Parathyroid adenoma (tissue), 2 donors: ENCODE results near the gene PTGER2.

Source experiments
- H2AFZ ChIP-seq: fragments of 300-600 bp; sonication (generic); one replicate; pipeline ENCODE4 v1.7.0; 2017; ENCODE audit warnings: antibody characterized with exemption, mild to moderate bottlenecking
- H3K27ac ChIP-seq: fragments of 300-600 bp; sonication (generic); one replicate; pipeline ENCODE4 v1.7.0; 2017
- H3K27me3 ChIP-seq: fragments of 300-600 bp; sonication (generic); one replicate; pipeline ENCODE4 v1.7.0; 2017; ENCODE audit warnings: low read length; ENCODE audit not compliant: control insufficient read depth, insufficient read depth
- H3K36me3 ChIP-seq: fragments of 300-600 bp; sonication (generic); one replicate; pipeline ENCODE4 v1.7.0; 2017; ENCODE audit warnings: low read length; ENCODE audit not compliant: control insufficient read depth, insufficient read depth
- H3K4me1 ChIP-seq: fragments of 300-600 bp; sonication (generic); one replicate; pipeline ENCODE4 v1.7.0; 2017; ENCODE audit warnings: control low read depth
- H3K4me2 ChIP-seq: fragments of 300-600 bp; sonication (generic); one replicate; pipeline ENCODE4 v1.7.0; 2017; ENCODE audit warnings: low read length
- H3K4me3 ChIP-seq: fragments of 300-600 bp; sonication (generic); one replicate; pipeline ENCODE4 v1.7.0; 2017; ENCODE audit warnings: low read depth, low read length
- H3K79me2 ChIP-seq: fragments of 300-600 bp; sonication (generic); one replicate; pipeline ENCODE4 v1.7.0; 2017; ENCODE audit warnings: control low read depth
- H3K9ac ChIP-seq: fragments of 300-600 bp; sonication (generic); one replicate; pipeline ENCODE4 v1.7.0; 2017; ENCODE audit warnings: mild to moderate bottlenecking
- H3K9me3 ChIP-seq: fragments of 300-600 bp; sonication (generic); one replicate; pipeline ENCODE4 v1.7.0; 2017; ENCODE audit warnings: low read length; ENCODE audit not compliant: control insufficient read depth
- TF ChIP-seq, protein P1 (sequence below): fragments of 300-600 bp; sonication (generic); IDR thresholded peaks from one replicate; pipeline ENCODE4 v1.7.0; 2017; ENCODE audit warnings: antibody characterized with exemption, mild to moderate bottlenecking
- donor health status: primary hyperparathyroidism.

Gene PTGER2, protein sequence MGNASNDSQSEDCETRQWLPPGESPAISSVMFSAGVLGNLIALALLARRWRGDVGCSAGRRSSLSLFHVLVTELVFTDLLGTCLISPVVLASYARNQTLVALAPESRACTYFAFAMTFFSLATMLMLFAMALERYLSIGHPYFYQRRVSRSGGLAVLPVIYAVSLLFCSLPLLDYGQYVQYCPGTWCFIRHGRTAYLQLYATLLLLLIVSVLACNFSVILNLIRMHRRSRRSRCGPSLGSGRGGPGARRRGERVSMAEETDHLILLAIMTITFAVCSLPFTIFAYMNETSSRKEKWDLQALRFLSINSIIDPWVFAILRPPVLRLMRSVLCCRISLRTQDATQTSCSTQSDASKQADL

DNA sequence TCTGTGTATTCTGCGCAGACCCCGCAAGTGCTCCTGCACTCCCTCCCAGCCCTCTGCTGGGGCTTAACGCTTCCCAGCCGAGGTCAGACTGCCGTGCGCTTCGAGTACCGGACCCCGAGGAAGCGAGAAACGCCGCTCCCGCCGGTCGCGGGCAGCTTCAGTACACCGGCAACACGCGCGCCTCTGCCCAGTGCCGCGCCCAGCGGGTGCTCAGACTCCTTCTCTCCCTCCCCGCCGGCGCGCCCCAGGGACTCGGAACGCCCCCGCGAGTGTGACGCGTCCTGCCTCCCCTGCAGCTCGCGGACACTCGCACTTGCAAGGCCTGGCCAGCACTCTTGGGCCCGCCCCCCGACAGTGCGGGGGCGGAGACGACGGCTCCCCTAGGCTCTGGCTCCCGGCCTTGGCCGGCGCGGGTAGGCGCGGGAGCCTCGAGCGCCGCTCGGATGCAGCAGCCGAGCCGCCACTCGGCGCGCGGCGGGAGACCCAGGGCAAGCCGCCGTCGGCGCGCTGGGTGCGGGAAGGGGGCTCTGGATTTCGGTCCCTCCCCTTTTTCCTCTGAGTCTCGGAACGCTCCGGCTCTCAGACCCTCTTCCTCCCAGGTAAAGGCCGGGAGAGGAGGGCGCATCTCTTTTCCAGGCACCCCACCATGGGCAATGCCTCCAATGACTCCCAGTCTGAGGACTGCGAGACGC lies at the start of gene PTGER2:
Gene PTGER2, plus strand, starts transcription at position 410 of the 692 bp plus-strand sequence. Its CDS starts 237 bp downstream, at position 647.
- no peak within 1 kb of the TSS for H3K9ac ChIP-seq
- H3K4me2 ChIP-seq, result peak within 1 kb of the TSS; percentile 64
- TF ChIP-seq, protein P1, sequence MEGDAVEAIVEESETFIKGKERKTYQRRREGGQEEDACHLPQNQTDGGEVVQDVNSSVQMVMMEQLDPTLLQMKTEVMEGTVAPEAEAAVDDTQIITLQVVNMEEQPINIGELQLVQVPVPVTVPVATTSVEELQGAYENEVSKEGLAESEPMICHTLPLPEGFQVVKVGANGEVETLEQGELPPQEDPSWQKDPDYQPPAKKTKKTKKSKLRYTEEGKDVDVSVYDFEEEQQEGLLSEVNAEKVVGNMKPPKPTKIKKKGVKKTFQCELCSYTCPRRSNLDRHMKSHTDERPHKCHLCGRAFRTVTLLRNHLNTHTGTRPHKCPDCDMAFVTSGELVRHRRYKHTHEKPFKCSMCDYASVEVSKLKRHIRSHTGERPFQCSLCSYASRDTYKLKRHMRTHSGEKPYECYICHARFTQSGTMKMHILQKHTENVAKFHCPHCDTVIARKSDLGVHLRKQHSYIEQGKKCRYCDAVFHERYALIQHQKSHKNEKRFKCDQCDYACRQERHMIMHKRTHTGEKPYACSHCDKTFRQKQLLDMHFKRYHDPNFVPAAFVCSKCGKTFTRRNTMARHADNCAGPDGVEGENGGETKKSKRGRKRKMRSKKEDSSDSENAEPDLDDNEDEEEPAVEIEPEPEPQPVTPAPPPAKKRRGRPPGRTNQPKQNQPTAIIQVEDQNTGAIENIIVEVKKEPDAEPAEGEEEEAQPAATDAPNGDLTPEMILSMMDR, result no peak
- no peaks in the 10 kb centered on the region for H3K79me2 ChIP-seq
- no peaks in the 10 kb centered on the region for H3K27me3 ChIP-seq
- no peaks in the 10 kb centered on the region for H3K4me1 ChIP-seq
- H3K27ac ChIP-seq, result no peak within 1 kb of the TSS
- H3K9me3 ChIP-seq, result no peaks in the 10 kb centered on the region
- peak within 1 kb of the TSS; percentile 72 for H2AFZ ChIP-seq
- H3K36me3 ChIP-seq, result no peaks in the 10 kb centered on the region
- peak within 1 kb of the TSS; percentile 45 for H3K4me3 ChIP-seq

DNA sequence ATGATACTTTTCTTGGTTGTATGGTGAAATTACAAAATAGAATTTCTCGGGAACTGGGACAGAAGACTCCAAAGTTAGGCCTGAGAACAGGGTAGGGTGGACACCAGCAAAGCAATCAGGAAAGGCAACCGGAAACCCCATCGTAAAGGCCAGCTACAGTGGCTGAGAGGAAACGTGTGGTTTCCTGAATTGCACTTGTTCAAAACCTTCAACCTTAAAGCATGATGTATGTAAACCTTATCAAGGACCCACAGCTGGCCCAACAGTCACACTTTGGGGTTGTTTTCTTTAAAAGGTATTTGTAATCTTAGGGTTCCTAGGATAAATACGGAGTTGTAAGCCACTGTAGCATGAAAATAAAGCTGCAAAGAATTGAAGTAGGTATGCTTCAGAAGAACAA lies 48.9 kb upstream of the PTGER2 start:
- TF ChIP-seq, protein P1, result no peak
- Histone ChIP-seq H3K4me1 (peaks cover 5% of the 10 kb centered on the region), H3K4me3 (no peak overlapping the region), H3K36me3 (no peaks in the 10 kb centered on the region), H3K9ac (no peak overlapping the region), H2AFZ (no peak overlapping the region), H3K79me2 (no peaks in the 10 kb centered on the region), H3K27ac (no peak overlapping the region), H3K4me2 (no peak overlapping the region), H3K9me3 (no peaks in the 10 kb centered on the region), H3K27me3 (no peaks in the 10 kb centered on the region)

DNA sequence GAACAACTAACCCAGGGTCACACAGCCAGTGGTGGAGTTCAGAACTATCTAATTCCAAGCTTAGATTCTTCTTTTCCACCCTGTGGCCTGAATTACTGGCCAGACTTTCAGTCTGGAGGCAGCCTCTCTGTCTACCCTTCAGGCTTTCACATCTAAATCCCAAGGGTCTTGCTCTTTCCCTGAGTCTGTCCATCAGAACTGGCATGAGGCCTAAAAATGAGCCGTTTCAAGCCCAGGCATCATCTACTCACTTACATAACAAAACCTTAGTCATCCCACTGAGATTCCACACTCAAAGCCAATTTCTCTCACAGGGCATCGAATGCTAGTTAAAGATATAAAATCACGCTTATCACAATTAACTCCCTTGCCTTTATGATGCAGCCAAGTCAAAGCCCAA lies 47.9 kb upstream of the PTGER2 start:
- H3K79me2 ChIP-seq, result no peaks in the 10 kb centered on the region
- no peak overlapping the region for H3K4me2 ChIP-seq
- H3K9ac ChIP-seq, result no peak overlapping the region
- H3K27ac ChIP-seq, result no peak overlapping the region
- TF ChIP-seq, protein P1, result no peak
- H3K27me3 ChIP-seq, result no peaks in the 10 kb centered on the region
- no peak overlapping the region for H2AFZ ChIP-seq
- peaks cover 5% of the 10 kb centered on the region for H3K4me1 ChIP-seq
- H3K9me3 ChIP-seq, result no peaks in the 10 kb centered on the region
- no peaks in the 10 kb centered on the region for H3K36me3 ChIP-seq
- H3K4me3 ChIP-seq, result no peak overlapping the region

DNA sequence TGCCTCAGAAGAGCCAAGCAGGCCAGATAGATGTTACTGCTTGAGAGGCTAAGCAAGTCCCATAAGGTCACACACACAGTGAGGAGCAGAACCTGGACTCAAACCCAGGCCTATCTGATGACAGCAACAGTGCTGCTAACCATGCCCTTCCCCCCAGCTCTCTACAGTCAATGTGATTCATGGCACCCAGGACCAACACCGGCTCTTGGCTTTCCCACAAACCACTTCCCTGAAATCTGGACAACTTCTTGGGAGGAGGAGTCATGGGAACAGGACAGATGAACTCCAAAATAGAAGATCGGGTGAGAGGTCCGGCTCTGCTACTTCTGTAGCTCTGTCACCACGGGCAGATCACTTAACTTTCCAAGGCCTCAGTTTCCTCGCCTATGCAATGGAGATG lies 47.3 kb upstream of the PTGER2 start:
- H2AFZ ChIP-seq, result peak overlapping the region; percentile 69
- no peaks in the 10 kb centered on the region for H3K36me3 ChIP-seq
- no peak overlapping the region for H3K9ac ChIP-seq
- no peak overlapping the region for H3K4me2 ChIP-seq
- no peak overlapping the region for H3K27ac ChIP-seq
- no peaks in the 10 kb centered on the region for H3K27me3 ChIP-seq
- peaks cover 5% of the 10 kb centered on the region for H3K4me1 ChIP-seq
- H3K79me2 ChIP-seq, result no peaks in the 10 kb centered on the region
- no peaks in the 10 kb centered on the region for H3K9me3 ChIP-seq
- TF ChIP-seq, protein P1, result no peak
- H3K4me3 ChIP-seq, result no peak overlapping the region
